Neural cell (in vitro differentiated cells): Measurements from ENCODE around the gene KIF14. TPM values are rescaled to one million over a fixed set of nuclear protein-coding genes. Genes with fewer than 3 reads are reported as not detected.

Source experiments
- H2AFZ ChIP-seq: fragments of 200-600, 300-800 bp; sonication (generic), shearing (Covaris generic); 2 replicates; pipeline ENCODE4 v1.6.0; 2014; ENCODE audit warnings: low read depth, mild to moderate bottlenecking, antibody characterized with exemption, low read length, moderate library complexity
- H3F3A ChIP-seq: fragments of 200-600 bp; shearing (Covaris generic); 2 replicates; pipeline ENCODE4 v1.6.1; 2016; ENCODE audit warnings: mild to moderate bottlenecking, moderate library complexity, mixed read lengths, antibody characterized with exemption, low read length; ENCODE audit not compliant: insufficient read depth, poor library complexity, severe bottlenecking
- H3K27ac ChIP-seq: fragments of 200-600, 300-800 bp; sonication (generic), shearing (Covaris generic); 2 replicates; pipeline ENCODE4 v1.5.1; 2014; ENCODE audit warnings: mild to moderate bottlenecking, low read length, moderate library complexity
- H3K27me3 ChIP-seq: fragments of 300-800, 200-600 bp; sonication (generic), shearing (Covaris generic); 2 replicates; pipeline ENCODE4 v1.6.0; 2014; ENCODE audit warnings: mild to moderate bottlenecking, low read depth, low read length, moderate library complexity; ENCODE audit not compliant: insufficient read depth
- H3K36me3 ChIP-seq: fragments of 300-800, 200-600 bp; sonication (generic), shearing (Covaris generic); 2 replicates; pipeline ENCODE4 v1.5.1; 2014; ENCODE audit warnings: mild to moderate bottlenecking, antibody characterized with exemption, low read length, moderate library complexity; ENCODE audit not compliant: insufficient read depth
- H3K4me2 ChIP-seq: fragments of 300-800, 200-600 bp; sonication (generic), shearing (Covaris generic); 2 replicates; pipeline ENCODE4 v1.6.0; 2014; ENCODE audit warnings: mild to moderate bottlenecking, low read length
- H3K4me3 ChIP-seq: fragments of 300-800, 200-600 bp; sonication (generic), shearing (Covaris generic); 2 replicates; pipeline ENCODE4 v1.5.1; 2014; ENCODE audit warnings: mild to moderate bottlenecking, low read length, moderate library complexity
- H3K79me2 ChIP-seq: fragments of 200-600 bp; shearing (Covaris generic); replicated peaks from 2 replicates; pipeline ENCODE4 v1.6.0; 2014; ENCODE audit warnings: mild to moderate bottlenecking, low read length, moderate library complexity; ENCODE audit not compliant: insufficient read depth
- H3K9ac ChIP-seq: fragments of 300-800, 200-600 bp; sonication (generic), shearing (Covaris generic); 2 replicates; pipeline ENCODE4 v1.6.1; 2016; ENCODE audit warnings: mild to moderate bottlenecking, low read length, mixed read lengths
- H3K9me2 ChIP-seq: fragments of 200-600 bp; shearing (Covaris generic); 2 replicates; pipeline ENCODE4 v1.6.1; 2016; ENCODE audit warnings: mild to moderate bottlenecking, low read length, mixed read lengths; ENCODE audit not compliant: insufficient read depth
- H3K9me3 ChIP-seq: fragments of 200-600, 300-800 bp; sonication (generic), shearing (Covaris generic); 2 replicates; pipeline ENCODE4 v1.6.1; 2016; ENCODE audit warnings: mild to moderate bottlenecking, mixed run types, low read length, moderate library complexity, mixed read lengths
- H4K20me1 ChIP-seq: fragments of 200-600 bp; shearing (Covaris generic); 2 replicates; pipeline ENCODE4 v1.6.1; 2016; ENCODE audit warnings: mild to moderate bottlenecking, mixed run types; ENCODE audit not compliant: insufficient read depth
- EP300 ChIP-seq: fragments of 450-650 bp; conservative IDR thresholded peaks from 2 replicates; pipeline ENCODE4 v1.6.1; 2014; ENCODE audit warnings: antibody characterized with exemption, mild to moderate bottlenecking, moderate library complexity; ENCODE audit not compliant: poor library complexity, severe bottlenecking
- EZH2 ChIP-seq: fragments of 200-600, 300-800 bp; shearing (Covaris generic), sonication (generic); IDR thresholded peaks from 2 replicates; pipeline ENCODE4 v1.6.1; 2014; ENCODE audit warnings: antibody characterized with exemption, low read length, borderline replicate concordance, mild to moderate bottlenecking; ENCODE audit not compliant: insufficient read depth, poor library complexity, severe bottlenecking
- MXI1 ChIP-seq: fragments of 450-650 bp; conservative IDR thresholded peaks from 2 replicates; pipeline ENCODE4 v1.6.1; 2014; ENCODE audit warnings: antibody characterized with exemption, mild to moderate bottlenecking; ENCODE audit not compliant: poor library complexity, severe bottlenecking
- POLR2AphosphoS5 ChIP-seq: IDR thresholded peaks from 2 replicates; pipeline ENCODE4 v1.6.1; 2012
- RAD21 ChIP-seq: fragments of 450-650 bp; conservative IDR thresholded peaks from 2 replicates; pipeline ENCODE4 v1.6.1; 2014; ENCODE audit warnings: antibody characterized with exemption, mild to moderate bottlenecking, moderate library complexity
- SMC3 ChIP-seq: fragments of 450-650 bp; conservative IDR thresholded peaks from 2 replicates; pipeline ENCODE4 v1.6.1; 2014; ENCODE audit warnings: antibody characterized with exemption, mild to moderate bottlenecking, moderate library complexity; ENCODE audit not compliant: poor library complexity
- TAF1 ChIP-seq: IDR thresholded peaks from 2 replicates; pipeline ENCODE4 v1.6.1; 2012; ENCODE audit warnings: low read depth
- polyA plus RNA-seq: library from polyadenylated mRNA; depleted of rRNA; stranded (reverse); fragments of >200 nt; gene quantifications from 2 replicates; pipeline ENCODE4 v1.2.3, GENCODE V29; 2014
- TF ChIP-seq, protein P1 (sequence below): fragments of 450-650 bp; IDR thresholded peaks from 2 replicates; pipeline ENCODE4 v1.5.1; 2014; ENCODE audit warnings: antibody characterized with exemption, mild to moderate bottlenecking, moderate library complexity; ENCODE audit not compliant: poor library complexity, severe bottlenecking
- TF ChIP-seq, protein P2 (sequence below): IDR thresholded peaks from 2 replicates; pipeline ENCODE4 v1.6.1; 2012; ENCODE audit warnings: borderline replicate concordance

KIF14 gene
- polyA plus RNA-seq, 1 donor from 2014 or later: 0.69 TPM

DNA sequence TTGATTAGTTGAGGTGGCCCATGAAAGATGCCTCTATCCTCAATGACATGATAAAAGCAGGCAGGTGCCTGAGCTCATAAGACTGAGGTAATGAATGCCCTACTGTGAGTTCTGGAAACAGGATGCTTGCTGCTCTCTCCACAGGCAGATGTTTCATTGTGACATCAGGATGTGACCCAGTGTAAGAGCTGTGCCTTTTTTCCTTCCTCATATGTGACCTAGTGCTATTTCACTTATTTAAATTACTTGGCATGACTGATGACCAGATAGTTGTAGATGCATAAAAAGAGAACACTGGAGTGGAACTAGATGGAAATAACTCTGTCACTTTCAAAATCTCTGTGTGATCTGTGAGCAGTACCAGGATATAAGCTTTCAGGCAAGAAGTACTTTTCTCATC lies 31.9 kb downstream of the KIF14 start:
- Histone ChIP-seq H3K9me2 (no peaks in the 10 kb centered on the region), H3K4me3 (no peak overlapping the region), H3K4me2 (no peak overlapping the region), H3F3A (no peaks in the 10 kb centered on the region), H2AFZ (no peak overlapping the region), H3K79me2 (no peaks in the 10 kb centered on the region), H4K20me1 (no peaks in the 10 kb centered on the region), H3K36me3 (no peaks in the 10 kb centered on the region), H3K27ac (no peak overlapping the region), H3K27me3 (no peaks in the 10 kb centered on the region), H3K9me3 (no peaks in the 10 kb centered on the region), H3K9ac (no peak overlapping the region)
- TF ChIP-seq TAF1 (no peak), SMC3 (no peak), EP300 (no peak), POLR2AphosphoS5 (no peak), EZH2 (no peak), MXI1 (no peak), RAD21 (no peak)
- TF ChIP-seq, protein P1, sequence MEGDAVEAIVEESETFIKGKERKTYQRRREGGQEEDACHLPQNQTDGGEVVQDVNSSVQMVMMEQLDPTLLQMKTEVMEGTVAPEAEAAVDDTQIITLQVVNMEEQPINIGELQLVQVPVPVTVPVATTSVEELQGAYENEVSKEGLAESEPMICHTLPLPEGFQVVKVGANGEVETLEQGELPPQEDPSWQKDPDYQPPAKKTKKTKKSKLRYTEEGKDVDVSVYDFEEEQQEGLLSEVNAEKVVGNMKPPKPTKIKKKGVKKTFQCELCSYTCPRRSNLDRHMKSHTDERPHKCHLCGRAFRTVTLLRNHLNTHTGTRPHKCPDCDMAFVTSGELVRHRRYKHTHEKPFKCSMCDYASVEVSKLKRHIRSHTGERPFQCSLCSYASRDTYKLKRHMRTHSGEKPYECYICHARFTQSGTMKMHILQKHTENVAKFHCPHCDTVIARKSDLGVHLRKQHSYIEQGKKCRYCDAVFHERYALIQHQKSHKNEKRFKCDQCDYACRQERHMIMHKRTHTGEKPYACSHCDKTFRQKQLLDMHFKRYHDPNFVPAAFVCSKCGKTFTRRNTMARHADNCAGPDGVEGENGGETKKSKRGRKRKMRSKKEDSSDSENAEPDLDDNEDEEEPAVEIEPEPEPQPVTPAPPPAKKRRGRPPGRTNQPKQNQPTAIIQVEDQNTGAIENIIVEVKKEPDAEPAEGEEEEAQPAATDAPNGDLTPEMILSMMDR: no peak
- TF ChIP-seq, protein P2, sequence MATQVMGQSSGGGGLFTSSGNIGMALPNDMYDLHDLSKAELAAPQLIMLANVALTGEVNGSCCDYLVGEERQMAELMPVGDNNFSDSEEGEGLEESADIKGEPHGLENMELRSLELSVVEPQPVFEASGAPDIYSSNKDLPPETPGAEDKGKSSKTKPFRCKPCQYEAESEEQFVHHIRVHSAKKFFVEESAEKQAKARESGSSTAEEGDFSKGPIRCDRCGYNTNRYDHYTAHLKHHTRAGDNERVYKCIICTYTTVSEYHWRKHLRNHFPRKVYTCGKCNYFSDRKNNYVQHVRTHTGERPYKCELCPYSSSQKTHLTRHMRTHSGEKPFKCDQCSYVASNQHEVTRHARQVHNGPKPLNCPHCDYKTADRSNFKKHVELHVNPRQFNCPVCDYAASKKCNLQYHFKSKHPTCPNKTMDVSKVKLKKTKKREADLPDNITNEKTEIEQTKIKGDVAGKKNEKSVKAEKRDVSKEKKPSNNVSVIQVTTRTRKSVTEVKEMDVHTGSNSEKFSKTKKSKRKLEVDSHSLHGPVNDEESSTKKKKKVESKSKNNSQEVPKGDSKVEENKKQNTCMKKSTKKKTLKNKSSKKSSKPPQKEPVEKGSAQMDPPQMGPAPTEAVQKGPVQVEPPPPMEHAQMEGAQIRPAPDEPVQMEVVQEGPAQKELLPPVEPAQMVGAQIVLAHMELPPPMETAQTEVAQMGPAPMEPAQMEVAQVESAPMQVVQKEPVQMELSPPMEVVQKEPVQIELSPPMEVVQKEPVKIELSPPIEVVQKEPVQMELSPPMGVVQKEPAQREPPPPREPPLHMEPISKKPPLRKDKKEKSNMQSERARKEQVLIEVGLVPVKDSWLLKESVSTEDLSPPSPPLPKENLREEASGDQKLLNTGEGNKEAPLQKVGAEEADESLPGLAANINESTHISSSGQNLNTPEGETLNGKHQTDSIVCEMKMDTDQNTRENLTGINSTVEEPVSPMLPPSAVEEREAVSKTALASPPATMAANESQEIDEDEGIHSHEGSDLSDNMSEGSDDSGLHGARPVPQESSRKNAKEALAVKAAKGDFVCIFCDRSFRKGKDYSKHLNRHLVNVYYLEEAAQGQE: no peak

DNA sequence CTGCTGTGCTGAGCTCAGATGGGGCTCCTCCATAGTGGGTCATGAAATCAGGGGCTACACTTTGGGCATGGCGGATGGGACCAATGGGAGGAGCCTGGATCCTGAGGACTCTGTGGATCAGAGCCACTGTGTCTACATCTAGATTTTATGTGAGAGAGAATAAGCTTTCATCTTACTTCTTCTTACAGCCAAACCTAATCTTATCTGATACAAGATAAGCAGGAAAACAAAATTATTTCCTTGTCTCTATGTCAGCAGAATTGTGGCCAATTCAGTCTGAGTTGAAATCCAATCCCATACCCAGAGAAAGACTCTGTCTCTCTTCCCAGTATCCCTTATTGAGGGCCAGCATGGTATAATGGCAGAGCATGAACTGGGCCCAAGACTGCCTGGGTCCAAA lies 56.2 kb downstream of the KIF14 start:
- Histone ChIP-seq H3K9me3 (no peaks in the 10 kb centered on the region), H2AFZ (no peak overlapping the region), H3F3A (no peaks in the 10 kb centered on the region), H3K9ac (no peak overlapping the region), H3K36me3 (no peaks in the 10 kb centered on the region), H3K4me3 (no peak overlapping the region), H4K20me1 (no peaks in the 10 kb centered on the region), H3K4me2 (no peak overlapping the region), H3K9me2 (no peaks in the 10 kb centered on the region), H3K27ac (no peak overlapping the region), H3K27me3 (no peaks in the 10 kb centered on the region), H3K79me2 (no peaks in the 10 kb centered on the region)
- TF ChIP-seq, protein P2: no peak
- no peak for TF ChIP-seq RAD21
- TF ChIP-seq POLR2AphosphoS5: no peak
- TF ChIP-seq, protein P1: no peak
- no peak for TF ChIP-seq EP300
- TF ChIP-seq SMC3: no peak
- no peak for TF ChIP-seq EZH2
- TF ChIP-seq TAF1: no peak
- TF ChIP-seq MXI1: no peak
